HepG2 (cell line): Measurements from ENCODE around the gene SLC6A6. TPM values are rescaled to one million over a fixed set of nuclear protein-coding genes. Genes with fewer than 3 reads are reported as not detected.

Experiments used
- ATAC-seq: fragments of 200-7000 bp; cut with Tn5 transposase; 3 replicates; pipeline ENCODE4 v1.9.1; 2020; ENCODE audit warnings: mild to moderate bottlenecking, moderate library complexity
- BruUV-seq: library from RNA; stranded (reverse); fragments of 400-500 nt; replicated peaks from 2 replicates; lab custom pipeline; 2021; lab: Mats Ljungman, UMichigan
- CTCF ChIA-PET: fragments of 300-600 bp; formaldehyde crosslinking; extraction: SDS; loops from one replicate; lab custom pipeline; 2021; ENCODE audit warnings: low total read pairs, inconsistent platforms, low intra/inter-chr PET ratio; lab: Yijun Ruan, JAX
- POLR2A ChIA-PET: fragments of 350-600 bp; sonication (Branson Sonifier 250); formaldehyde crosslinking; loops from one replicate; lab custom pipeline; 2020; ENCODE audit warnings: antibody characterized with exemption, inconsistent platforms; lab: Yijun Ruan, JAX
- DNase-seq: peaks from one replicate; pipeline ENCODE4 v3.0.0-alpha.2; 2015; ENCODE audit warnings: low spot score
- FAIRE-seq: peaks from 3 replicates; lab custom pipeline; 2011; peaks lifted over from hg19 to GRCh38; lab: Jason Lieb, UNC
- H2AFZ ChIP-seq: one replicate; pipeline ENCODE4 v1.6.1; 2011; ENCODE audit warnings: low read length, inconsistent platforms
- H3K27ac ChIP-seq: fragments of 300-600 bp; 3 replicates; pipeline ENCODE4 v1.8.0; 2011; ENCODE audit warnings: mixed run types, mild to moderate bottlenecking, mixed read lengths, low read length, inconsistent platforms; ENCODE audit not compliant: insufficient read depth; ENCODE audit errors: extremely low read length
- H3K27me3 ChIP-seq, 2 experiments: fragments of 200-600 bp in 1 of 2; 2 replicates in 1 of 2; 3 replicates in 1 of 2; pipeline versions ENCODE4 v1.6.0 to v1.8.0; 2011; ENCODE audit warnings: low read length in 2 of 2, mild to moderate bottlenecking in 2 of 2, moderate library complexity in 2 of 2, inconsistent platforms in 1 of 2; ENCODE audit not compliant: insufficient read depth in 2 of 2, control insufficient read depth in 1 of 2
- H3K36me3 ChIP-seq, 2 experiments: fragments of 200-600 bp in 1 of 2; replicated peaks in 1 of 2; 2 replicates in 1 of 2; 3 replicates in 1 of 2; pipeline versions ENCODE4 v1.5.1 to v1.8.0; 2011; ENCODE audit warnings: low read length in 2 of 2, inconsistent platforms in 1 of 2; ENCODE audit not compliant: insufficient read depth in 2 of 2, control insufficient read depth in 1 of 2
- H3K4me1 ChIP-seq: 2 replicates; pipeline ENCODE4 v1.5.1; 2012; ENCODE audit warnings: low read length, inconsistent platforms; ENCODE audit not compliant: insufficient read depth
- H3K4me2 ChIP-seq: 2 replicates; pipeline ENCODE4 v1.6.0; 2011; ENCODE audit warnings: low read depth, low read length, inconsistent platforms
- H3K4me3 ChIP-seq, 3 experiments: fragments of 200-600 bp in 1 of 3; sonication (generic), shearing (Covaris generic) in 1 of 3; replicated peaks in 1 of 3; 2 replicates each; pipeline ENCODE4 v1.5.1; 2011 to 2016; ENCODE audit warnings: low read length in 3 of 3, inconsistent platforms in 2 of 3, low read depth in 2 of 3, mild to moderate bottlenecking in 2 of 3, control low read depth in 1 of 3, mixed read lengths in 1 of 3; ENCODE audit not compliant: insufficient read depth in 1 of 3
- H3K79me2 ChIP-seq: one replicate; pipeline ENCODE4 v1.6.1; 2011; ENCODE audit warnings: low read length, inconsistent platforms; ENCODE audit not compliant: insufficient read depth
- H3K9ac ChIP-seq: 2 replicates; pipeline ENCODE4 v1.6.0; 2011; ENCODE audit warnings: mild to moderate bottlenecking, low read depth, low read length, inconsistent platforms; ENCODE audit not compliant: insufficient read depth
- H3K9me3 ChIP-seq: 2 replicates; pipeline ENCODE4 v1.5.1; 2012; ENCODE audit warnings: mild to moderate bottlenecking, low read length
- H4K20me1 ChIP-seq: 2 replicates; pipeline ENCODE4 v1.6.0; 2011; ENCODE audit warnings: inconsistent platforms, mild to moderate bottlenecking, low read length, moderate library complexity; ENCODE audit not compliant: insufficient read depth
- FOXP4 ChIP-seq: sonication (generic); formaldehyde crosslinking; IDR thresholded peaks from 2 replicates; pipeline ENCODE4 v1.4.0; 2020; ENCODE audit warnings: missing genetic modification reagents
- IKZF4 ChIP-seq: sonication (generic); formaldehyde crosslinking; IDR thresholded peaks from 2 replicates; pipeline ENCODE4 v1.5.1; 2020; ENCODE audit warnings: borderline replicate concordance, mild to moderate bottlenecking, low read depth, missing genetic modification reagents; ENCODE audit errors: not compliant biosample characterization
- NAIF1 ChIP-seq: sonication (generic); formaldehyde crosslinking; IDR thresholded peaks from 2 replicates; pipeline ENCODE4 v1.5.0; 2020; ENCODE audit warnings: mild to moderate bottlenecking, missing genetic modification reagents, borderline replicate concordance
- TEAD3 ChIP-seq: optimal IDR thresholded peaks from 2 replicates; pipeline ENCODE3; 2016; ENCODE audit warnings: borderline replicate concordance
- ZBTB4 ChIP-seq: sonication (generic); formaldehyde crosslinking; IDR thresholded peaks from 2 replicates; pipeline ENCODE4 v1.4.0; 2020; ENCODE audit warnings: missing genetic modification reagents, mild to moderate bottlenecking, borderline replicate concordance
- ZNF530 ChIP-seq: sonication (generic); formaldehyde crosslinking; IDR thresholded peaks from 2 replicates; pipeline ENCODE4 v1.5.0; 2020; ENCODE audit warnings: low read depth, mild to moderate bottlenecking, missing genetic modification reagents
- ZNF616 ChIP-seq: sonication (generic); formaldehyde crosslinking; IDR thresholded peaks from 2 replicates; pipeline ENCODE4 v1.5.0; 2020; ENCODE audit warnings: low read depth, mild to moderate bottlenecking, missing genetic modification reagents
- ZNF768 ChIP-seq: sonication (generic); formaldehyde crosslinking; IDR thresholded peaks from 2 replicates; pipeline ENCODE4 v1.4.0; 2020; ENCODE audit warnings: missing genetic modification reagents
- WGBS: methylation state at CpG from one replicate; pipeline ENCODE4 v1.1.6; 2017; ENCODE audit warnings: low lambda C conversion rate; 5-methylcytosine and 5-hydroxymethylcytosine counted together
- in situ Hi-C: cut with HindIII; loops from 2 replicates; pipeline ENCODE4 v1.10.0; 2017; ENCODE audit warnings: low pct_unique_long_range_greater_than_20kb; ENCODE audit not compliant: extremely low pct_ligation_motif_present
- intact Hi-C: fragments of 100-400 bp; cut with micrococcal nuclease; formaldehyde crosslinking; loops from one replicate; pipeline ENCODE4 v1.10.0; 2022; ENCODE audit not compliant: unreplicated experiment
- polyA plus RNA-seq, 8 experiments: library from polyadenylated mRNA; depleted of rRNA in 3 of 8; stranded (reverse) in 7 of 8; unstranded in 1 of 8; fragments of >200 nt; fragmentation: Illumina TruSeq in 4 of 8; extraction: Trizol in 4 of 8; gene quantifications; 2 replicates each; pipeline versions ENCODE4 v1.2.1 to v1.2.3, GENCODE V29; 2011 to 2016; ENCODE audit warnings: low read depth in 4 of 8, missing spikeins in 1 of 8, mixed read lengths in 1 of 8; ENCODE audit not compliant: insufficient read depth in 1 of 8
- total RNA-seq, 5 experiments: library from RNA; depleted of rRNA; stranded (reverse); fragments of >200 nt; fragmentation: Illumina TruSeq; extraction: Trizol; gene quantifications; 2 replicates each; pipeline ENCODE4 v1.2.3, GENCODE V29; 2016; ENCODE audit warnings: low read depth in 1 of 5

Gene SLC6A6
- total and polyA plus RNA-seq, 2 of the 13 experiments (the other 11 are each of a cell fraction or from before 2014, with no cell fraction given): 14.1 to 20.7 TPM

- ATAC-seq (no peak), DNase-seq (no peak), FAIRE-seq (no peak)
- H3K9me3 ChIP-seq: no peaks in the 10 kb centered on the region
- WGBS: 0% methylated on average over 2 of the region's 3 CpGs
- ChIA-PET CTCF (no interaction called here), POLR2A (no interaction called here)
- H3K79me2 ChIP-seq: no peaks in the 10 kb centered on the region
- no peaks in the 10 kb centered on the region for H3K36me3 ChIP-seq
- H2AFZ ChIP-seq: no peak overlapping the region
- intact Hi-C loops (no loop called here), in situ Hi-C loops (no loop called here)
- no peak for TF ChIP-seq IKZF4 (CRISPR knock-in tag)
- TF ChIP-seq FOXP4: no peak
- TF ChIP-seq ZNF616 (CRISPR knock-in tag): no peak
- no peak for TF ChIP-seq NAIF1 (CRISPR knock-in tag)
- no peak for TF ChIP-seq TEAD3 (CRISPR knock-in tag)
- TF ChIP-seq ZNF530 (CRISPR knock-in tag): no peak
- TF ChIP-seq ZNF768 (CRISPR knock-in tag): peak; percentile 90
- TF ChIP-seq ZBTB4 (CRISPR knock-in tag): no peak
- H3K4me3 ChIP-seq: no peak overlapping the region
- H3K27me3 ChIP-seq: peaks cover 9 to 51% of the 10 kb centered on the region in 2 experiments; a peak in 4 of 5 replicates
- peaks cover 5% of the 10 kb centered on the region; the same call in 1 of the 2 replicates for H3K4me1 ChIP-seq
- H4K20me1 ChIP-seq: no peaks in the 10 kb centered on the region
- no peak overlapping the region for H3K4me2 ChIP-seq
- H3K27ac ChIP-seq: no peak overlapping the region
- BruUV-seq: no TSS peak
- no peak overlapping the region for H3K9ac ChIP-seq
Measured at GRCh38 chr3:14363379-14363778, 39.0 kb upstream of the SLC6A6 start.
